HG03045 (cell line): ENCODE results near the gene TEX10.

ENCODE experiments used
- ATAC-seq: cut with Tn5 transposase; IDR thresholded peaks from one replicate; pipeline ENCODE4 v1.9.1; 2021; ENCODE audit warnings: mild to moderate bottlenecking, moderate library complexity; ENCODE audit not compliant: unreplicated experiment

Gene TEX10

DNA sequence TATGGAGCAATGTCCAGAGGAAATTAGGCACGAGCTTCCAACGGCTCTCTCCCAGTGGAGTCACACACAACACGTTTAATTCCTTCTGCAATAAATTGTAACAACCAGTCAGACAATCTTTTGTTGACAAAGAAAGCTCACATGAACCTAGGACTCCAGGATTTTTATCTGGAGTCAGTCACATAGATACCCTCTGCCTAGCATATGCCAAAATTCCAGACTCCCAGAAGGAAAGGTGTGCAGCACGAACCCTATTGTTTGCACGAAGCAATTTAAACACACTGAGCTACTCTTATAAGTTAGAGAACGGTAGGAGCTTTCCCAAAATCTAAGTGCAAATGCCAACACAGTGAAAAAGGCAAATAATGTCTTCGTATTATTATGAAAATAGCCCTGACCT is 67.1 kb downstream of the TEX10 start:
- no peak for ATAC-seq

GRCh38 chr9:100285080-100285479 is 67.7 kb downstream of the TEX10 start:
- ATAC-seq: no peak

GRCh38 chr9:100284247-100284646 is 68.5 kb downstream of the TEX10 start:
- ATAC-seq: no peak

- ATAC-seq: no peak
These were observed 70.4 kb downstream of the TEX10 start for GRCh38 chr9:100282388-100282719.

DNA sequence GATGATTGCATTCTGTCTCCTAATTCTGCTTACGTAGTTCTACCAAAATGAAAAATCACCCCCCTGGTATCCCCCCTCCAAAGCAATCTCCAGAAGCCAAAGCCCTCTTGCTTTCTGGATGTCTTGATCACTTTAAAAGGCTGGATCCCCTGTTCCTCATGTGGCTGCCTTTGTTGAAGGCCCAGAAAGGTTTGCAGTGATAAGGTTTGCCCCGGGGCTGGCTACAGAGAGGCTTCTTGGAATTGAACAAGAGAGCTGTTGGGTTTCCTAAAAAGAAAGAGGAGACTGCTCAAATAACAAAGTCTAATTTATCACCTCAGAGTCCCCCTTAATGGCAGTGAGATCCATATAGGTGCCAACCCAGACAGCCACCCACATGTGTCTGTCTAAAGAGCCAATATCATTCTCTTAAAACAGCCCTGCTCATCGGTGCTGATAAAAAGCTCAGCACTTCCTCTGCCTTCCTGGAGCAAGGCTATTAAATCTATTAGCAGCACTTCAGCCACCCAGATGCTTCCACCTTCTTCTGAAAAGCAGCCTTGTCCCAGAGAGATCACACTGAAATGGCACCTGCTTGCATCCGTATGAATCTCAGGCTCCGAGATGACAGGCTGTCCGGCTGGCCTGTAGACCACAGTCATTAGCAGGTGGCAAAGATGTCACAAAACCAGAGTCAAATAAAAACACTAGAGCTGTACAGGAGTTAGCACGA is 70.9 kb downstream of the TEX10 start:
- ATAC-seq: no peak

DNA sequence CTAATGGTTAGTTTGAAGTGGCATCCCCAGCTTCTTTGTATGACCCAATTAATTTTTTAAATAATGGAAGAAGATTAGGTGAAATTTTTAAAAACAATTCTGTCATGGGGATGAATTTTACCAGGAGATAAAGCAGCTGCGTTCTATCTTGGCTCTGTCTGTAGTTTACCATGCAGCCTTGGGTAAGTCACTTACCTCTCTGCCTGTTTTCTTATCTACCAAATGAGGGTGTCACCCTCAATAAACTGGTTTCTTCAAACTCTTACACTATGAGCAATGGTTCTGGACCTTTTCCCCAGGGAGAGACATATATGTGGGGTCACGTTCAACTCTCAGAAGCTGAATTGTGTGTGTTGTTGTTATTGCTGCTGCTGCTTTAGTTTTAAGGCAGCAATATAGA is 71.7 kb downstream of the TEX10 start:
- ATAC-seq: no peak

DNA sequence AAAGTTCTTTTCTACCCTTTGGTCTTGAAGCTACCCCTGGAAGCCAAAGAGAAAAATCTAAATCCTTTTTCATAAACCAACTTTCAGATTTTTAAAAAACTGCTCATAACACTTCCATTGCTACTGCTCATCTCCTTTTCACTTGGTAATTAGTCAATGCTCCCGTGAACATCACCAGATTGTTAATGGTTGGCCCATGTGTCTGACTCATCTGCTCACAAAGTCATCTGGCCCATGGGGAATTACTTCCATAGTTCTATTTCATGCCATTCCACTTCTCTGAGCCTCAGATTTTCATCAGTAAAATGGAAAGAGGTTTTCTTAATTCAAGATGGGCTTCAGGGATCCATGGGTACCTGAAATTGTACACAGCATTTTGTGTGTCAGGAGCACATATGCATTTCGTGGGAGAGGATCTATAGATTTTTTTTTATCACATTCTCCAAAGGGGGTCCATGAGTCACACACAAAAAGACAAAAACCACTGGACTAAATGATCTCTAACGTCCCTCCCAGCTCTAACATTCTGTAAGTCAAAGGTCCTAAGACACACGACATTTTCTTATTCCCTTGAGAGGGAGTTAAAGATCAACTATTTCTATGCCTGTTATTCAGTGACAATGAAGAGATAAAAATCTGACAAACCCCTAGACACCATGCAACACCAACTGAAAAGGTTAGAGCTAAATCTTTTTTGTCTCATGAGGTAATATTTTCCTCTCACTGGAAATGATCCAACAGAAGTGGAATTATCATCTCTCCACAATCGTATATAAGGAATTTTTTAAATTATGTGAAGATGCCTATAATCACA is 75.4 kb downstream of the TEX10 start:
- ATAC-seq: no peak

DNA sequence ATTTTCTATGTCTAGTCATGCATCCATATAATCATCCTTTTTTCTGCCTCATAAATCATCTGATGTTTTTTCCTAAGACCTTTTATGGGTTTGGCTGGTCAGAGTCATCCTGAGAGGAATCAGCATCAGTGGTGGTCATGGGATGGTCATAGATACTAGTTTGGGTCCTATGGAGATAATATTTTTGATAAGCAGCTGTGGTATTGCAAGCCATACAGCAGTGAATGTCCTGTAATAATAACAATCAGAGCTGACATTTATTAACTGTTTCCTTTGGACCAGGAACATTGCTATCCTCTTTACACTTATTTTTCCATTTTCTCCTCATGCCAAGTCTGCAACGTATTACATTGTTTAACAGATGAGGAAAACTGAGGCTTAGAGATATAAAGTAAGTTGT is 83.1 kb downstream of the TEX10 start:
- ATAC-seq: no peak

DNA sequence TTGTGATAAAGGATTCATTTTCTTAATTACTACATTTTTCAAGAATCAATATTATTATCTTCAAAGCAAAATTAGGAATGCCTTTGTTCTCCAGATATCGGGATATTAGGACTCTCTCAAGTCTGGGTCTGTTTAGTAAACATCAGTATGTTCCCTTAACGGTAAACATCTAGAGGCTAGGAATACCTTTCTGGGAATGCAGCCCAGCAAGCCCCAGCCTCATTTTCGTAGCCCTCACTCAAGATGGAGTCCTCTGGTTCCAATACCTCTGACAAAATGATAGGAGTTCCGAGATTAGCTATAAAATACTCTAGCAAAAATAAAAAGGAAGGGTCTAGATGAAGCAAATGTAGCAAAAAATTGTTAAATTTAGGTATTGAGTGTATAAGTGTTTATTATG is 84.5 kb downstream of the TEX10 start:
- ATAC-seq: no peak

GRCh38 chr9:100267211-100267610 is 85.5 kb downstream of the TEX10 start:
- ATAC-seq: no peak
